Prostate gland (tissue), 2 donors: ENCODE measurements around the gene FANCF. TPM values are rescaled to one million over a fixed set of nuclear protein-coding genes. Genes with fewer than 3 reads are reported as not detected.

Experiments used
- DNase-seq: peaks from one replicate; pipeline ENCODE4 v3.0.0-alpha.2; 2019; ENCODE audit warnings: low spot score
- H3K27ac ChIP-seq, 2 donors: fragments of 200-600 bp; sonication (generic); 2 replicates each; pipeline ENCODE4 v1.5.1; 2017 to 2019
- H3K27me3 ChIP-seq: fragments of 200-600 bp; sonication (generic); replicated peaks from 2 replicates; pipeline ENCODE4 v1.5.1; 2019; ENCODE audit not compliant: insufficient read depth
- H3K36me3 ChIP-seq, 2 donors: fragments of 200-600 bp; sonication (generic); 1 replicate in 1 of 2; 2 replicates in 1 of 2; pipeline versions ENCODE4 v1.5.1 to v1.8.1; 2017 to 2019
- H3K4me1 ChIP-seq: fragments of 200-600 bp; sonication (generic); replicated peaks from 2 replicates; pipeline ENCODE4 v1.5.1; 2019
- H3K4me3 ChIP-seq, 2 donors: fragments of 200-600 bp; sonication (generic); 2 replicates each; pipeline ENCODE4 v1.5.1; 2017 to 2019
- H3K9me3 ChIP-seq: fragments of 200-600 bp; sonication (generic); 2 replicates; pipeline ENCODE4 v1.5.1; 2017
- POLR2A ChIP-seq: fragments of 450-650 bp; IDR thresholded peaks from one replicate; pipeline ENCODE4 v1.6.1; 2016; ENCODE audit warnings: antibody characterized with exemption, mild to moderate bottlenecking
- POLR2AphosphoS5 ChIP-seq: sonication (generic); formaldehyde crosslinking; IDR thresholded peaks from one replicate; pipeline ENCODE4 v1.6.1; 2017; ENCODE audit warnings: antibody characterized with exemption
- WGBS: methylation state at CpG from one replicate; pipeline ENCODE4 v1.1.5; 2018; 5-methylcytosine and 5-hydroxymethylcytosine counted together
- intact Hi-C: fragments of 100-400 bp; cut with DNase I; formaldehyde crosslinking; loops from one replicate; pipeline ENCODE4 v1.14.2; 2022
- total RNA-seq, 2 donors: library from RNA; depleted of rRNA; stranded (reverse); fragments of >200 nt; gene quantifications; one replicate each; pipeline ENCODE4 v1.1.0, GENCODE V29; 2016
- TF ChIP-seq, protein P1 (sequence below), 4 experiments: fragments of 200-600 bp in 2 of 4; fragments of 450-650 bp in 2 of 4; sonication (generic) in 2 of 4; IDR thresholded peaks; 1 replicate in 3 of 4; 2 replicates in 1 of 4; pipeline ENCODE4 v1.5.1; 2016 to 2019; ENCODE audit warnings: antibody characterized with exemption in 4 of 4, mild to moderate bottlenecking in 2 of 4, moderate library complexity in 2 of 4

The FANCF gene
- total RNA-seq, 2 donors from 2014 or later = 13.1 to 26.0 TPM

DNA sequence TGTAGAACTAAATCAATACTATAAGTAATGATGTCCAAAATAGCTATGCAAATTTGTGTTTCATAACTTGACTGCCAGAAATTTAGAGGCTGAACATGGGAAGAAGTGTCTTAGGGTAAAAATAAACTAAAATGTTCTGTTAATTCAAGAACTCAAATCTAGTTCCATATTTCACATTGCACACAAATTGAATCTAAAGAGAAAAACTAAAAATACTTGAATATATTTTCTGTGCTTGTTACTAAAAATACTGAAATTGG is 43.5 kb downstream of the FANCF start:
- no peak for DNase-seq
- no peak for TF ChIP-seq POLR2A
- TF ChIP-seq, protein P1, sequence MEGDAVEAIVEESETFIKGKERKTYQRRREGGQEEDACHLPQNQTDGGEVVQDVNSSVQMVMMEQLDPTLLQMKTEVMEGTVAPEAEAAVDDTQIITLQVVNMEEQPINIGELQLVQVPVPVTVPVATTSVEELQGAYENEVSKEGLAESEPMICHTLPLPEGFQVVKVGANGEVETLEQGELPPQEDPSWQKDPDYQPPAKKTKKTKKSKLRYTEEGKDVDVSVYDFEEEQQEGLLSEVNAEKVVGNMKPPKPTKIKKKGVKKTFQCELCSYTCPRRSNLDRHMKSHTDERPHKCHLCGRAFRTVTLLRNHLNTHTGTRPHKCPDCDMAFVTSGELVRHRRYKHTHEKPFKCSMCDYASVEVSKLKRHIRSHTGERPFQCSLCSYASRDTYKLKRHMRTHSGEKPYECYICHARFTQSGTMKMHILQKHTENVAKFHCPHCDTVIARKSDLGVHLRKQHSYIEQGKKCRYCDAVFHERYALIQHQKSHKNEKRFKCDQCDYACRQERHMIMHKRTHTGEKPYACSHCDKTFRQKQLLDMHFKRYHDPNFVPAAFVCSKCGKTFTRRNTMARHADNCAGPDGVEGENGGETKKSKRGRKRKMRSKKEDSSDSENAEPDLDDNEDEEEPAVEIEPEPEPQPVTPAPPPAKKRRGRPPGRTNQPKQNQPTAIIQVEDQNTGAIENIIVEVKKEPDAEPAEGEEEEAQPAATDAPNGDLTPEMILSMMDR (IDR thresholded peaks at IDR 0.05) = no peak
- TF ChIP-seq POLR2AphosphoS5 = no peak
- Histone ChIP-seq H3K27ac (no peak overlapping the region), H3K27me3 (no peaks in the 10 kb centered on the region), H3K36me3 (no peaks in the 10 kb centered on the region), H3K4me3 (no peak overlapping the region), H3K4me1 (peaks cover 2% of the 10 kb centered on the region), H3K9me3 (no peaks in the 10 kb centered on the region)
- intact Hi-C loops = no loop called here

DNA sequence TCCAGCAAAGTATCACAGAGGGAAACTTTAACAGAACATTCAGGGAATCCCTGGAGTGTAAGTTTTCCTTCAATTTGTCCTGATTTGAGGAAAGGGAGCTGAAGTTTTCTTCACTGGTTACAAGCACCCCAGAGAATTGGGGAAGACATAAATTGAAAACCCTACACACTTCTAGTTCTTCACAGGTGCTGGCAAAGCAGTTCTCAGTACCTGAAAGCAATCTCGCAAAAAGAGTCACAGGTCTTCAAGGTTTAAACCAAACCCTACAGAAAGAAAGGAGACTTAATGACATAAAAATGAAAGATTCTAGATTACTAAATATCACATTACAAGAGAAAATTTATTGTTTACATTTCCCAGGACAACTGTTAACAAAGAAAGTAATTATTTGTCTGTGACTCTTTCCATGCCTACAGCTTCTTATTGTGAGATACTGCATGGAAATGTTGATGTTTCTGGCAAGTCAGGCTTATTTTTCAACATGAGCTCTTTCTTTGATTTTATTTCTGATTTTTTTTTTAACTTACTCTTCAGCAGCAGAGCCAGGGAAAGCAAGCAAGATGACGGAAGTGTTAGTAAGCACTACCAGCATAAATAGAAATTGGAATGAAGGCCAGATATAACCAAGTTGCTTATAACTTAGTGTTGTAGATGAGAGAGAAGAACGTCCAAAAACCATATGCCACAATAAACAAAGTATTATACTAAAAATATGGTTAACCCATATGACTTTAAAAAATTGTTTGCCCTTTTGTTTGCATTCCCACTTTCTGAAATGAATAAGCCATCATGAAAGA is 44.1 kb downstream of the FANCF start:
- intact Hi-C loops = no loop called here
- TF ChIP-seq POLR2AphosphoS5 = no peak
- no peak for DNase-seq

DNA sequence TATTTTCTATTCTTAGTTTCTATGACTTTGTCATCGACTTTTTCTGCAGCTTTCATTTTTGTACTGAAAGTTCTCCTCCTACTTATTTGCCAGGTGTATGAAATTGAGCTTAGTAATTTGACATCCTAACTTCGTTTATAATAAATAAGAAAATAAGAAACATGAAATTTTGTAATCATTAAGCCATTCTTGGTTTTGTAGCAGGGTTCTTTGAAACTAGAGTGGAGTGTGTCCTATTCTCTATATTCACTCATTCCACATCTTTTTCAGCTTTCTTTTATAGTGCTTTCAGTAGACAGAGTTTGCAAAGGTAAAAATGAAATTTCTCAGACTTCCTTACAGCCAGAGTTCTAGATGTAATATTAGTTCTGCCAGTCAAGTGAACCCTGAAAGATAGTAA is 47.8 kb downstream of the FANCF start:
- no peak overlapping the region for H3K4me3 ChIP-seq
- H3K27me3 ChIP-seq = no peaks in the 10 kb centered on the region
- 67% methylated on average over 2 of the region's 2 CpGs for WGBS
- intact Hi-C loops = no loop called here
- no peak for DNase-seq
- peaks cover 2% of the 10 kb centered on the region for H3K4me1 ChIP-seq
- TF ChIP-seq POLR2A = no peak
- TF ChIP-seq, protein P1 (IDR thresholded peaks at IDR 0.05) = no peak
- no peak for TF ChIP-seq POLR2AphosphoS5
- H3K27ac ChIP-seq = no peak overlapping the region
- no peaks in the 10 kb centered on the region for H3K36me3 ChIP-seq
- H3K9me3 ChIP-seq = no peaks in the 10 kb centered on the region

More for the DNA sequence above, 44.1 kb downstream of the FANCF start:
- no peaks in the 10 kb centered on the region for H3K9me3 ChIP-seq
- no peak overlapping the region for H3K4me3 ChIP-seq
- peaks cover 2% of the 10 kb centered on the region for H3K4me1 ChIP-seq
- WGBS = 49% methylated on average over 3 of the region's 3 CpGs
- no peak overlapping the region for H3K27ac ChIP-seq
- H3K36me3 ChIP-seq = no peaks in the 10 kb centered on the region
- no peaks in the 10 kb centered on the region for H3K27me3 ChIP-seq

Other genes starting within 250 kb of the FANCF start
- 1 to 10 TPM; 4.2 to 7.0 TPM for gene GAS2, start 40.8 kb upstream of the FANCF start, total RNA-seq
- gene SVIP, start 204.0 kb upstream of the FANCF start, total RNA-seq = 10 to 100 TPM; 13.6 to 23.5 TPM
- not detected for gene CCDC179, start 234.7 kb upstream of the FANCF start, total RNA-seq